Activated naive CD4-positive, alpha-beta T cell treated with anti-CD3 and anti-CD28 coated beads for 36 hours (primary cell): ENCODE data around the gene ARHGEF16. TPM values are rescaled to one million over a fixed set of nuclear protein-coding genes. Genes with fewer than 3 reads are reported as not detected.

ENCODE experiments used
- CTCF ChIA-PET: fragments of 350-600 bp; sonication (Branson Sonifier 250); formaldehyde crosslinking; loops from one replicate; lab custom pipeline; 2021; ENCODE audit warnings: antibody characterized with exemption; lab: Charles Lee
- DNase-seq: peaks from one replicate; pipeline ENCODE4 v3.0.0-alpha.2; 2020
- H3K27ac Mint-ChIP-seq: one replicate; pipeline ENCODE4 v1.8.0; 2021; ENCODE audit warnings: mild to moderate bottlenecking, mixed read lengths
- H3K27me3 Mint-ChIP-seq: one replicate; pipeline ENCODE4 v1.8.0; 2021; ENCODE audit warnings: low read depth, mixed read lengths
- H3K36me3 Mint-ChIP-seq: one replicate; pipeline ENCODE4 v1.8.0; 2021; ENCODE audit warnings: low read depth, mixed read lengths
- H3K4me1 Mint-ChIP-seq: one replicate; pipeline ENCODE4 v1.8.0; 2021; ENCODE audit warnings: low read depth, mixed read lengths
- H3K4me3 Mint-ChIP-seq: one replicate; pipeline ENCODE4 v1.8.0; 2021; ENCODE audit warnings: mild to moderate bottlenecking, moderate library complexity, mixed read lengths
- H3K9me3 Mint-ChIP-seq: one replicate; pipeline ENCODE4 v1.8.0; 2021; ENCODE audit warnings: mixed read lengths
- intact Hi-C: fragments of 100-400 bp; cut with micrococcal nuclease; formaldehyde crosslinking; loops from one replicate; pipeline ENCODE4 v1.15.1; 2023
- total RNA-seq, 2 experiments: library from RNA; stranded (reverse); gene quantifications; one replicate each; pipeline ENCODE4 v1.2.3, GENCODE V29; 2021

Gene ARHGEF16
- total RNA-seq, 2 experiments from 2014 or later = 0.17 TPM

DNA sequence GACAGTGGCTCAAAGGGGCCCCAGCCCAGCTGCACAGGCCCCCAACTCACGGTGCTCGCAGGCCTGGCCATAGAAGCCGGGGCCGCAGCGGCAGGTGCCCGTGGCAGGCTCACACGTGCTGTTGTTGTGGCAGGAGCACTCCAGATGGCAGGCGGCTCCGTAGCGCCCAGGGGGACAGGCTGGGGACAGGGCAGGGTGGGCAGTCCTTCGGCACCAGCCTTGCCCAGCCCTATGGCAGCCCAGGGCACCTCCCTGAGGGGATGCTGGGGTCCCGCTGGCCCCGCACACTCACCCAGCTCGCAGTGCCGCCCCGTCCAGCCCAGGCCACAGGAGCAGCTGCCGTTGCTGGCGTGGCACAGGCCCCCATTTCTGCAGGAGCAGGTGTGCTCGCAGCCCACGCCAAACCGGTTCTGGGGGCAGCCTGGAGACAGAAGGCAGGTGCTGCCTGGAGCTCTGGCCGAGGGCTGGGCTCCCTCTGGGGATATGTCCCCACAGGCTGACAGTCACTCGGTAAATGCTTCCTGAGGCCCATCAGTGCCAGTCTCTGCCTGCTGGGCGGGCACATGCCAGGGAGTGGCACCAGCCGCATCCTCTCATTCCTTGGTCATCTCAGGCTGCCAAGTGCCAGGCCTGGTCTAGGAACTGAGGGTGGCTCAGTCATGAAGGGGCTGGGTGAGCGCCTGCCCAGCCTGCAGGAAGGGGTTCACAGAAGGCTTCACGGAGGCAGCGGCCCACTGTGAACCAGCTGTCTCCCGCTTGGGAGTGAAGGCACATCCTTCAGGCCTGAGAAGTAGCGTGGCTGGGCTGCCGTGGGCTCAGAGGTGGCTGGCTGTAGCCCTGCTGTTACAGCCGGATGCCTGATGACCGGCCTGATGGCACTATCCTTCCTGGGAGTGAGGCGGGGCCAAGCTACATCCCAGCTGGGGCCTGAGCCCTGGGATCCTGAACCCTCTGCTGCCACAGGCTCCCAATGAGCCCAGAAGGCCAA, 40.1 kb downstream of the ARHGEF16 start:
- Mint-ChIP-seq H3K4me3 (no peak overlapping the region), H3K4me1 (peaks cover 5% of the 10 kb centered on the region), H3K27me3 (no peaks in the 10 kb centered on the region), H3K27ac (no peak overlapping the region), H3K36me3 (no peaks in the 10 kb centered on the region), H3K9me3 (no peaks in the 10 kb centered on the region)
- intact Hi-C loops = no loop called here
- CTCF ChIA-PET = interaction anchor here (1.0 kb wide), 1 partner anchor 41 kb away, joined by 4 read pairs; no protein-coding TSS in a partner anchor
- DNase-seq = no peak

- intact Hi-C loops = no loop called here
- H3K27me3 Mint-ChIP-seq = no peaks in the 10 kb centered on the region
- CTCF ChIA-PET = interaction anchor here (1.0 kb wide), 1 partner anchor 43 kb away, joined by 4 read pairs; no protein-coding TSS in a partner anchor
- H3K27ac Mint-ChIP-seq = no peak overlapping the region
- no peaks in the 10 kb centered on the region for H3K36me3 Mint-ChIP-seq
- peaks cover 5% of the 10 kb centered on the region for H3K4me1 Mint-ChIP-seq
- no peak for DNase-seq
- H3K9me3 Mint-ChIP-seq = no peaks in the 10 kb centered on the region
- no peak overlapping the region for H3K4me3 Mint-ChIP-seq
Measured at GRCh38 chr1:3495776-3496745, 41.6 kb downstream of the ARHGEF16 start.

DNA sequence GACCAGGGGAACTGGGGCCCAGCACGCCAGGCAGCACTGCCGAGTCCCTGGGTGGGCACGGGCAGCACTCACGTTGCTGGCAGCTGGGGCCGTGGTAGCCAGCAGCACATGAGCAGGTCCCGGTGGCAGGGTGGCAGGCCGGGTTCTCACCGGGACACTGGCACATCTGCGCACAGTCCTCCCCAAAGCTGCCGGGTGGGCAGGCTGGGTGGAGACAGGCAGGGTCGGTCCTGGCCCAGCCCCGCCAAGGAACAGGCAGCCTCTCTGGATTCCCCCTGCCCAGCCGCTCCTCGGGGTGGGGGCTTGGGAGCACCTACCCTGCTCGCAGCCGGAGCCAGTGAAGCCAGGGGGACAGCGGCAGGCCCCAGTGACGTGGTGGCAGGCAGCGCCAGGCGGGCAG, 42.5 kb downstream of the ARHGEF16 start:
- H3K27me3 Mint-ChIP-seq = no peaks in the 10 kb centered on the region
- no peak for DNase-seq
- no peak overlapping the region for H3K27ac Mint-ChIP-seq
- H3K4me1 Mint-ChIP-seq = no peaks in the 10 kb centered on the region
- no peaks in the 10 kb centered on the region for H3K36me3 Mint-ChIP-seq
- intact Hi-C loops = no loop called here
- no peak overlapping the region for H3K4me3 Mint-ChIP-seq
- no peaks in the 10 kb centered on the region for H3K9me3 Mint-ChIP-seq
- CTCF ChIA-PET = no interaction called here

DNA sequence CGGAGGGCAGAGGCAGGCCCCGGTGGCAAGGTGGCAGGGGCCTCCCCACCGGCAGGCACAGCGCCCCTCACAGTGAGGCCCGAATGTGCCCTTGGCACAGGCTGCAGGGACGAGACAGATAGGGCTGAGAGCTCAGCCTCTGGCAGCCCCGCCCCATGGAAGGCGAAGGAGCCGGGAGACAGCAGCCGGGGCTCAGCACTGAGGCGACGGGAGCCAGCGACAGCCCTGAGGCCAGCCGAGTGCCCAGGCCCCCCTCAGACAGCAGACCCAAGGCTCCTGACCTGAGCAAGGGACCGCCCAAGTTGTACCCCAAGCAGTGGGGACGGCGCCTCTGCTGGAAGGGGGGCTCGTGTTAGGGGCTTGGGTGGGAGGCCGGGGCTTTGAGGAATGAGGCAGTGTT, 43.1 kb downstream of the ARHGEF16 start:
- Mint-ChIP-seq H3K27me3 (no peaks in the 10 kb centered on the region), H3K4me1 (no peaks in the 10 kb centered on the region), H3K27ac (no peak overlapping the region), H3K36me3 (no peaks in the 10 kb centered on the region), H3K4me3 (no peak overlapping the region), H3K9me3 (no peaks in the 10 kb centered on the region)
- intact Hi-C loops = no loop called here
- DNase-seq = no peak
- CTCF ChIA-PET = no interaction called here

DNA sequence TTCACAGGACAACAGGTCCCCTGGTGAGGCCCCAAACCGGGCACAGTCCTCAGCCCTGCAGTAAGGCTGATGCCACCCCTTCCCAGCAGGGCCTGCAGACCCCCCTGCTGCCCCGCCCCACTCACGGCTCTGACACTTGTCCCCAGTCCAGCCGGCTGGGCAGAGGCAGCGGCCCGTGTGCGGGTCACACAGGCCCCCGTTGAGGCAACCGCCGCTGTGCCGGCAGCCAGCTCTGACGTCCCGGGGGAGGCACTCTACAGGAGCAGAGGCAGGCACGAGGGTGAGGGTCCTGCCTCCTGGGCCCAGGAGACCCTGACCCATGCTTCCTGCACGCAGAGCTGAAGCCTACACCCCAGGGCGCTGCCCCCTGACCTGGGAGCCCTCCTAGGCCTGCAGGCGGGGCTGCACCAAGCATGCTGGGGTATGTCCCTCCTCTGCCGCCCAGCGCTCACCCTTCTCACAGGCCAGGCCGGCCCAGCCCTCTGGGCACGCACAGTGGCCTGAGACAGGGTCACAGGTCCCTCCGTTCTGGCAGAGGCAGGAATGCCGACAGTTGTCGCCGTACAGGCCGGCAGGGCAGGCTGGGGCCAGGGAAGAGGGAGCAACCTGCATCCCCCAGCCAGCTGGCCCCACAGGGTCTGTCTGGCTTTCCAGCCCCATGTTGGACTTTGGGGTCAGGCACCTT, 43.9 kb downstream of the ARHGEF16 start:
- H3K9me3 Mint-ChIP-seq = no peaks in the 10 kb centered on the region
- CTCF ChIA-PET = no interaction called here
- no peak overlapping the region for H3K4me3 Mint-ChIP-seq
- H3K36me3 Mint-ChIP-seq = no peaks in the 10 kb centered on the region
- no peaks in the 10 kb centered on the region for H3K27me3 Mint-ChIP-seq
- intact Hi-C loops = no loop called here
- H3K27ac Mint-ChIP-seq = no peak overlapping the region
- no peaks in the 10 kb centered on the region for H3K4me1 Mint-ChIP-seq
- no peak for DNase-seq

DNA sequence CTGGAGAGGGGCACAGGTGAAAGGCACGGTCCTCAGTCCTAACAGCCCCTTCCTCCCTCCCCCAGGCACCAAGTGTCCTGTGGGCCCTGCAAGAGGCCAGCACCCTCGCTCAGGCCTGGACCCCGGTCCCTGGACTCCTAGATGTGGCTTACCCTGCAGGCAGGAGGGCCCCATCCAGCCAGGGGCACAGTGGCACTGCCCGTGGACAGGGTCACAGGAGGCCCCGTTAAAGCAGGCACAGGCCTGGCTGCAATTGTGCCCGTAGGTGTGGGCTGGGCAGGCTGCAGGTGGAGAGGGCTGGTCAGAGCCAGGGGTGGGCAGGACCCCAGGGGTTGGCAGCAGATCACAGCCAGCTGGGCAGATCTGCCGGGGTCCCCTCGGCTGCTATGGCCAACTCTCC, 44.5 kb downstream of the ARHGEF16 start:
- no peak overlapping the region for H3K27ac Mint-ChIP-seq
- H3K36me3 Mint-ChIP-seq = no peaks in the 10 kb centered on the region
- intact Hi-C loops = no loop called here
- no peaks in the 10 kb centered on the region for H3K4me1 Mint-ChIP-seq
- H3K4me3 Mint-ChIP-seq = no peak overlapping the region
- DNase-seq = no peak
- H3K9me3 Mint-ChIP-seq = no peaks in the 10 kb centered on the region
- CTCF ChIA-PET = interaction anchor here (0.6 kb wide), 1 partner anchor 122 kb away, joined by 4 read pairs; no protein-coding TSS in a partner anchor
- H3K27me3 Mint-ChIP-seq = no peaks in the 10 kb centered on the region

- Mint-ChIP-seq H3K27ac (no peak overlapping the region), H3K27me3 (no peaks in the 10 kb centered on the region), H3K36me3 (no peaks in the 10 kb centered on the region), H3K4me1 (no peaks in the 10 kb centered on the region), H3K9me3 (no peaks in the 10 kb centered on the region), H3K4me3 (no peak overlapping the region)
- intact Hi-C loops = no loop called here
- DNase-seq = no peak
- CTCF ChIA-PET = interaction anchor here (0.6 kb wide), 1 partner anchor 121 kb away, joined by 4 read pairs; no protein-coding TSS in a partner anchor
Measured at GRCh38 chr1:3499611-3500010, 45.1 kb downstream of the ARHGEF16 start.

GRCh38 chr1:3500265-3500835, 45.9 kb downstream of the ARHGEF16 start:
- DNase-seq = no peak
- Mint-ChIP-seq H3K4me1 (no peaks in the 10 kb centered on the region), H3K9me3 (no peaks in the 10 kb centered on the region), H3K4me3 (no peak overlapping the region), H3K27me3 (no peaks in the 10 kb centered on the region), H3K27ac (no peak overlapping the region), H3K36me3 (no peaks in the 10 kb centered on the region)
- CTCF ChIA-PET = no interaction called here
- intact Hi-C loops = no loop called here

DNA sequence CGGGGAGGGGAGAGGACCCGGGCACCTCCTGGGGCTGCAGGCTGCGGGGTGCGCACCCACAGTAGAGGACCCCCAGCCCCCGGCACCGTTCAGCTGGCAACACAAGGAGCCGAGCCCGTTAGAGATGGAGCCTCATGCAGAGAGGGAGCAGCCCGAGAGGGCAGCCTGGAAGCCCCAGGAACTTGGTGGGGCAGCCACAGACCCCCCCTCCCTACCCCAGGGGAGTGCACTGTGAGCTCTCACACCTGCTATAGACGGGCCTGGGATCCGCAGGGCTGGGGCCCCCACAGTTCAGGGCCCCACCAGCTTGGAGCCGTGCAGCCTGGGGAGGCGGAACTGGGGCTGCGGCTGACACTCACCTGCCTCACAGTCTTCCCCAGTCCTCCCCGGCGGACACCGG, 47.0 kb downstream of the ARHGEF16 start:
- CTCF ChIA-PET = no interaction called here

DNA sequence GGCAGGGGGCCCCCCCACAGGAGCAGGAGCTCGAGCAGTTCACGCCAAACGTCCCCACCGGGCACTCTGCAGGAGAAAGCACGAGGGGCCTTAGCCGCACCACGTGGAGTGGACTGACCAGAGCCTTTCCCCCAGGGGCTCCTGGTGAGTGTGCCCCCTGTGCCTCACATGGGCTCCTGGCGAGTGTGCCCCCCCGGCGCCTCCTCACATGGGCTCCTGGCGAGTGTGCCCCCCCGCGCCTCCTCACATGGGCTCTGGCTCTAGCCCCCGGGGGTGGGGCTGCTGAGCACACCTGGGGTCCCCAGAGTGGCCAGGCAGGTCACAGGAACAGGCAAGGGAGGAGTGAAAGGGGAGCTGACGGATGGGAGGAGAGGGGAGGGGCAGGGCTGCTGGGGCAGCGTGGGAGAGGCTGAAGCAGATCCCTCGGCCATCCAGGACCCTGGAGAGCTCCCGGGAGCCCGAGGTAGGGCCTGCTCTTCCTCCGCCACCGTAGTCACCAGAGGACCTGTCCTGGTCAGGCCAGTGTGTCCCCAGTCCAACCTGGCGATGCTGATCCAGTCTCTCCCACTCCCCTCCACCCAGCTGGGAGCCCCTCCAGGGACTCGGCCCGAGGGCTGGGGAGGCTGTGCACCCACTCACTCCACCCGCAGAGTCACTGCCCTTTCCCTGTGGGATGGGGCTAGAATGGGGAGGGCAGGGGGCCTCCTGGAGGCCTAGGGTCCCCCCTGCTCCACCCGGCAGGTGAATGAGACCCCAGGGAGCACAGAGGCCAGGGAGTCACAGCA, 47.6 kb downstream of the ARHGEF16 start:
- no peaks in the 10 kb centered on the region for H3K27me3 Mint-ChIP-seq
- CTCF ChIA-PET = no interaction called here
- DNase-seq = peak; percentile 14
- no peaks in the 10 kb centered on the region for H3K4me1 Mint-ChIP-seq
- no peaks in the 10 kb centered on the region for H3K36me3 Mint-ChIP-seq
- no peak overlapping the region for H3K4me3 Mint-ChIP-seq
- no peak overlapping the region for H3K27ac Mint-ChIP-seq
- intact Hi-C loops = no loop called here
- H3K9me3 Mint-ChIP-seq = no peaks in the 10 kb centered on the region

More for the DNA sequence above, 47.0 kb downstream of the ARHGEF16 start:
- no peak for DNase-seq
- Mint-ChIP-seq H3K27ac (no peak overlapping the region), H3K4me3 (no peak overlapping the region), H3K27me3 (no peaks in the 10 kb centered on the region), H3K9me3 (no peaks in the 10 kb centered on the region), H3K4me1 (no peaks in the 10 kb centered on the region), H3K36me3 (no peaks in the 10 kb centered on the region)
- intact Hi-C loops = no loop called here
